ENCODE results near the gene TMEM134.

- TF ChIP-seq POLR2A (IDR thresholded peaks at IDR 0.05; ENCODE audit: extremely low read depth, insufficient read length), result no peak
- TF ChIP-seq, protein P1, sequence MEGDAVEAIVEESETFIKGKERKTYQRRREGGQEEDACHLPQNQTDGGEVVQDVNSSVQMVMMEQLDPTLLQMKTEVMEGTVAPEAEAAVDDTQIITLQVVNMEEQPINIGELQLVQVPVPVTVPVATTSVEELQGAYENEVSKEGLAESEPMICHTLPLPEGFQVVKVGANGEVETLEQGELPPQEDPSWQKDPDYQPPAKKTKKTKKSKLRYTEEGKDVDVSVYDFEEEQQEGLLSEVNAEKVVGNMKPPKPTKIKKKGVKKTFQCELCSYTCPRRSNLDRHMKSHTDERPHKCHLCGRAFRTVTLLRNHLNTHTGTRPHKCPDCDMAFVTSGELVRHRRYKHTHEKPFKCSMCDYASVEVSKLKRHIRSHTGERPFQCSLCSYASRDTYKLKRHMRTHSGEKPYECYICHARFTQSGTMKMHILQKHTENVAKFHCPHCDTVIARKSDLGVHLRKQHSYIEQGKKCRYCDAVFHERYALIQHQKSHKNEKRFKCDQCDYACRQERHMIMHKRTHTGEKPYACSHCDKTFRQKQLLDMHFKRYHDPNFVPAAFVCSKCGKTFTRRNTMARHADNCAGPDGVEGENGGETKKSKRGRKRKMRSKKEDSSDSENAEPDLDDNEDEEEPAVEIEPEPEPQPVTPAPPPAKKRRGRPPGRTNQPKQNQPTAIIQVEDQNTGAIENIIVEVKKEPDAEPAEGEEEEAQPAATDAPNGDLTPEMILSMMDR (IDR thresholded peaks at IDR 0.05; ENCODE audit: low read depth, low read length), result no peak
These were observed 33.9 kb downstream of the TMEM134 start for GRCh38 chr11:67435031-67435726.

All from NB4 (cell line).